ENCODE measurements around the gene MMP8. TPM values are rescaled to one million over a fixed set of nuclear protein-coding genes. Genes with fewer than 3 reads are reported as not detected.
"Not testable (repeated sequence)": the region's sequence is repeated elsewhere in the genome, so short reads cannot be mapped to it uniquely, and the experiment has no call there.

The MMP8 gene
- total RNA-seq, 2 experiments from 2014 or later: not detected

DNA sequence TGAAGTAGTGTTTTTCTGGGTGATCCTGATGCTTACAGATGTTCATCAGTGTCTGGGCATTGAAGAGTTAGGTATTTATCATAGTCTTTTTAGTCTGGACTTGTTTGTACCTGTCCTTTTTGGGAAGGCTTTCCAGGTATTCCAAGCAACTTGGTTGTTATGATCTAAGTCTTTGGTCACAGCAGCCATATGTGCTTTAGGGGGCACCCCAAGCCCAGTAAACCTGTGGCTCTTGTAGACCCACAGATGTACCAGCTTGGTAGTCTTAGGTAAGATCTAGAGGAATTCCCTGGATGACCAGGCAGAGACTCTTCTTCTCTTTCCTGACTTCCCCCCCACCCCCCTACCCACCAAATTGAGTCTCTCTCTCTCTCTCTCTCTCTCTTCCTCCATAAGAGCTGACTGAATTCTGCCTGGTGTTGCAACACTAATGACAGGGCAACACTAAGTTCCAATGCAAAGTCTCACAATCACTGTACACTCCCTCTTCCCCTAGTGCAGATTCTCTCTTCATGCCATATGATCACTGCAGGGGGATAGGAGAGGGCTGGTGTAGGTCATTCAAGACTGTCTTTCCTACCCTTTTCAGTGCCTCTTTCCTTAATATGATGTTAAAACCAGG lies 24.5 kb upstream of the MMP8 start:
- Mint-ChIP-seq H3K27me3 (peaks cover 13% of the 10 kb centered on the region), H3K27ac (no peak overlapping the region), H3K36me3 (peaks cover 2% of the 10 kb centered on the region), H3K4me1 (no peaks in the 10 kb centered on the region), H3K9me3 (ENCODE audit: low read depth) (peaks cover 4% of the 10 kb centered on the region), H3K4me3 (no peak overlapping the region)
- no peak for ATAC-seq
- CTCF ChIA-PET: interaction anchor here (2.1 kb wide), 1 partner anchor 15 kb away, joined by 5 read pairs; no protein-coding TSS in a partner anchor
- no peak for DNase-seq

DNA sequence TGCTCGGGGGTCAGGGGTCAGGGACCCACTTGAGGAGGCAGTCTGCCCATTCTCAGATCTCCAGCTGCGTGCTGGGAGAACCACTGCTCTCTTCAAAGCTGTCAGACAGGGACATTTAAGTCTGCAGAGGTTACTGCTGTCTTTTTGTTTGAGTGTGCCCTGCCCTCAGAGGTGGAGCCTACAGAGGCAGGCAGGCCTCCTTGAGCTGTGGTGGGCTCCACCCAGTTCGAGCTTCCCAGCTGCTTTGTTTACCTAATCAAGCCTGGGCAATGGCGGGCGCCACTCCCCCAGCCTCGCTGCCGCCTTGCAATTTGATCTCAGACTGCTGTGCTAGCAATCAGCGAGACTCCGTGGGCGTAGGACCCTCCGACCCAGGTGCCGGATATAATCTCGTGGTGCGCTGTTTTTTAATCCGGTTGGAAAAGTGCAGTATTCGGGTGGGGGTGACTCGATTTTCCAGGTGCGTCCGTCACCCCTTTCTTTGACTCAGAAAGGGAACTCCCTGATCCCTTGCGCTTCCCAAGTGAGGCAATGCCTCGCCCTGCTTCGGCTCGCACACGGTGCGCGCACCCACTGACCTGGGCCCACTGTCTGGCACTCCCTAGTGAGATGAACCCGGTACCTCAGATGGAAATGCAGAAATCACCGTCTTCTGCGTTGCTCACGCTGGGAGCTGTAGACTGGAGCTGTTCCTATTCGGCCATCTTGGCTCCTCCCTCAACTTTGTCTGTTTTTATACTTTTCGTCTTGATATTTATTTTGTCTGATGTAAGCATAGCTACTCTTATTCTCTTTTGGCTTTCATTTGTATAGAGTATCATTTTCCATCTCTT lies 22.2 kb upstream of the MMP8 start:
- H3K27ac Mint-ChIP-seq; ATAC-seq; H3K36me3 Mint-ChIP-seq; H3K4me1 Mint-ChIP-seq; DNase-seq; H3K4me3 Mint-ChIP-seq; H3K9me3 Mint-ChIP-seq (ENCODE audit: low read depth); CTCF ChIA-PET: not testable (repeated sequence)
- H3K27me3 Mint-ChIP-seq: peaks cover 10% of the 10 kb centered on the region

DNA sequence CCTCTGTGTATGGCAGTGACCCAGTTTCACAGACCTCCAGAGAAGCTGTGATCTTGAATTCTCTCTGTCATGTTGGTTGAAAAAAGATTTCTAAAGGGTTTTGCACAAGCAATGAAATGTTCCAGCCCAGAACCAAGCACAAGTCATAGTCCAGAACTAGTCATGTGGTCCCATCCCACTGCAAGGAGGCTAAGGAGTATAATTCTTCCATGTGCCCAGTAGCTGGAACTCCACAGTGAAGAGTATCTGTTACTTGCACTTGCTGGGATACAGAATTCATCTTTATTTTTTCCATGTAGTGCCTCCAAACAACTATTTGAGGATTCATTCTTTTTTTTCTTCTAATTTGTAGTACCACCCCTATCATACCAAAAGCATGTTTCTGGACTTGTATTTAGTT lies 9.9 kb upstream of the MMP8 start:
- ATAC-seq (no peak), DNase-seq (no peak)
- H3K9me3 Mint-ChIP-seq (ENCODE audit: low read depth): no peaks in the 10 kb centered on the region
- no peak overlapping the region for H3K27ac Mint-ChIP-seq
- no peak overlapping the region for H3K4me3 Mint-ChIP-seq
- CTCF ChIA-PET: interaction anchor here (2.1 to 2.6 kb wide), 2 partner anchors 14 to 207 kb away, joined by 5 to 15 read pairs; no protein-coding TSS in a partner anchor
- H3K4me1 Mint-ChIP-seq: no peaks in the 10 kb centered on the region
- peaks cover 9% of the 10 kb centered on the region for H3K27me3 Mint-ChIP-seq
- no peaks in the 10 kb centered on the region for H3K36me3 Mint-ChIP-seq

DNA sequence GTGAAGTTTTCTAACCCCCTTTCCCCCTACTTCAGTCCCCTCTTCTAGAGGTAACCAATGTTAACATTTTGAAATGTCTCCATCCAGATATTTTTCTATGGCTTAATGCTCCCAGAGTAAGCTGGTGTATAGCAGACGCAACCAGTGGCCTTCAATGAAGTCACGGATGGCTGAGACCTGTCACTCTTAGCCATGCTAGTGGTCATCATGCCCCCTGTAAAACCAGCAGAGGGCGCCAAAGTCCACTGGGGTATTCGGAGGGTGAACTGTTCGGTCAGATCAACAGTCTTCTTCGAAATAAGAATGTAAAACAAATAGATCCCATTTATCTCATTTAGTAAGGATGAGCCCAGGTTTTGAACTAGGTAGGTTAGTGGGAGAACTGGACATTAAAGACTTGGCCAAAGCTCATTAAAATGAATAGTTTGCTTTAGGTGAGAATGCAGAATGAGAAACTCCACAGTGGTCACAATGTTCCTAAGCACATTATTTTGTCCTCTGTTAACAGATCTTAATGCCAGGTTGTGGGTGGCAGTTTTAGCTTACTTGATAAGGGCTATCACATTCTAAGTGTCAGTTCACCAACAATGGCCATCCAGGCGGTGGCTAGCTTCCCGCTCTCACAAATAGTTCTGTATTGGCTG lies 8.6 kb upstream of the MMP8 start:
- no peak overlapping the region for H3K27ac Mint-ChIP-seq
- H3K4me1 Mint-ChIP-seq: no peaks in the 10 kb centered on the region
- peaks cover 9% of the 10 kb centered on the region for H3K27me3 Mint-ChIP-seq
- ATAC-seq (peak; percentile 68), DNase-seq (peak; percentile 71)
- no peaks in the 10 kb centered on the region for H3K9me3 Mint-ChIP-seq (ENCODE audit: low read depth)
- CTCF ChIA-PET: interaction anchor here (1.1 to 2.6 kb wide), 3 partner anchors 16 to 208 kb away, joined by 3 to 15 read pairs (median 5); no protein-coding TSS in a partner anchor
- H3K4me3 Mint-ChIP-seq: no peak overlapping the region
- no peaks in the 10 kb centered on the region for H3K36me3 Mint-ChIP-seq

DNA sequence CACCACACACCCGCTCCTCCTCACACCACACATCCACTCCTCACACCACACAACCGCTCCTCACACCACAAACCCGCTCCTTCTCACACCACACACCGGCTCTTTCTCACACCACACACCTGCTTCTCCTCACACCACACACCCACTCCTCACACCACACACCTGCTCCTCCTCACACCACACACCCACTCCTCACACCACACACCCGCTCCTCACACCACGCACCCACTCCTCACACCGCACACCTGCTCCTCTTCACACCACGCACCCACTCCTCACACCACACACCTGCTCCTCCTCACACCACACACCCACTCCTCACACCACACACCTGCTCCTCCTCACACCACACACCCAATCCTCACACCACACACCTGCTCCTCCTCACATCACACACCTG lies 6.2 kb upstream of the MMP8 start:
- H3K4me3 Mint-ChIP-seq; ATAC-seq; DNase-seq; H3K4me1 Mint-ChIP-seq; CTCF ChIA-PET; H3K9me3 Mint-ChIP-seq (ENCODE audit: low read depth); H3K27ac Mint-ChIP-seq; H3K36me3 Mint-ChIP-seq; H3K27me3 Mint-ChIP-seq: not testable (repeated sequence)

DNA sequence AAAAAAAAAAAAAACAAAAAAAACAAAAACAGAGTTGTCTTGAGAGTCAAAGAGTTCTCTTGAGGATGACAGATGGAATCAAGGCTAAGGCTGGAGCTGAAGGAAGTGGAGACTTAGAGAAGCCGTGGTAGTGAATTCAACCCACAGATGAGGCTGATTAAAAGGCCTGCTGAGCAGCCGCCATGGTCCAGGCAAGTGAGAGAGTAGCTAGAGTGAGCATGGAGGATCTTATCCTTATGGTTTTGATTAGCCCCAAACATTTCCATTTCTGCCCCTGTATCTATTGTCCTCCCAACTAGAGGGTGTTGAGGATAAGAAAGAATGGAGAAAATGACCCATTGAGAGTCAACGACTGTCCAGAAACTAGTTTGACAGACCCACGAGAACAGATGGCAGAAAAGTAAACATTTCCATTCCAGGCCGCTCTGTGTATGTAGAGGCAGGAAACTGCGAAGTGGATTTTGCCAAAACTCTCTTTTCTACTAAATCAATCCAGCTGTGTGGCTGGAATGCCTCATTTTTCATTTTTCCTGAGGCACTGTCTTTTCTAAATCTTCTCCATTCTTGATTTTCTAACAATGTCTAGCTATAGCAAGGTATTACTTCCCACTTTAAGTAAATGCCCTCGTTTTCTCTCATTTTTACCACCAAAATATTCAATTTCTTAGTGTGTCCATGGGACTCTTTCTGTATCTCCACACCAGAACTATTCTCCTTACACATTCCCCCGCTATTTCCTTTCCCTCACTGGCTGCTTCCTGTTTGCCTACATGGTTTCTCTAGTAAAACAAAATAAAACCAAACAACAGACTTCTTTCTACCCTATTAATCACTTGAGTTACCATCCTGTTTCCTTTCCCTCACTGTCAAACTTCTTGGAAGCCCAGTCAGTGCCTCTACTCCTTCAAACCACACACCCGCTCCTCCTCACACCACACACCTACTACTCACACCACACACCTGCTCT lies 5.4 kb upstream of the MMP8 start:
- ATAC-seq: no peak
- H3K27ac Mint-ChIP-seq: no peak overlapping the region
- no peaks in the 10 kb centered on the region for H3K36me3 Mint-ChIP-seq
- no peak overlapping the region for H3K4me3 Mint-ChIP-seq
- CTCF ChIA-PET: no interaction called here
- DNase-seq: no peak
- H3K9me3 Mint-ChIP-seq (ENCODE audit: low read depth): no peaks in the 10 kb centered on the region
- peaks cover 8% of the 10 kb centered on the region for H3K27me3 Mint-ChIP-seq
- no peaks in the 10 kb centered on the region for H3K4me1 Mint-ChIP-seq

DNA sequence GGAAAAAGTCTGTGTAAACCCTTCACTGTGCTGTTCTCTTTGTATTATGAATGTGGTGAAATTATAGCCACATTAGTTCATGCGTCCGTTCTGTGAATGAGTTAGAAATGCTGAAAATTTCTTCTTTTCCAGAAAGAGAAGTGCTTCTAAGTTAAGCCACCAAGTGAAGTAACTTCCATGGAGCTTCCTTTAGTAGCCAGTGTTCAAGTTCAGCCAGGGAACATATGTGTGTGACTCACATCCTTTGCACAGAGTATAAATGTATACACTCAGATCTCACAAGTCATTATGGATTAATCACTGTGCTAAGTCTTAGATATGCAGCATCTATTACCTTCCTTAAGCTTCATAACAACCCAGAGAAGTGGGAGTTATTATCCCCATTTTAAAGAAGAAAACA lies 3.1 kb upstream of the MMP8 start:
- ATAC-seq: no peak
- H3K4me3 Mint-ChIP-seq: no peak overlapping the region
- DNase-seq: no peak
- H3K27me3 Mint-ChIP-seq: peaks cover 2% of the 10 kb centered on the region
- no peaks in the 10 kb centered on the region for H3K4me1 Mint-ChIP-seq
- no peaks in the 10 kb centered on the region for H3K9me3 Mint-ChIP-seq (ENCODE audit: low read depth)
- H3K27ac Mint-ChIP-seq: no peak overlapping the region
- no peaks in the 10 kb centered on the region for H3K36me3 Mint-ChIP-seq
- CTCF ChIA-PET: no interaction called here

DNA sequence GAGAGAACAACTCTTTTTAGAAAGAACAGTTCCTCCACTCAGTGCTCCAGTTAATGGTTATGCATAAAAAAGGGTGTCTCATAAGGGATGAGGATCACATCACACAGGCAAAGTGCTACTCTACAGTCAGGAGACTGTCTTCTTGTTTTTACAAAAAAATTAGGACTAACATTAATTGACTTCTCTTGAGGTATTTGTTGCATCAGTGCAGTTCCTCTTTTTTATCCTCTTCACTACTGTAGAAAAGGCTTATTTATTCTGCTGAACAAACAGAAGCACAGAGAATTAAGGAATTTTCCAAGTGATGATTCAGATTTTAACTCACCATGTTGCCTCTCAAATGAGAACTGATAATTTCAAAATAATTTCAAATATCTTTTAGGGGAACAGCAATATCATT lies 1.9 kb downstream of the MMP8 start:
- no peaks in the 10 kb centered on the region for H3K4me1 Mint-ChIP-seq
- no peak overlapping the region for H3K4me3 Mint-ChIP-seq
- ATAC-seq: no peak
- H3K36me3 Mint-ChIP-seq: no peaks in the 10 kb centered on the region
- H3K27ac Mint-ChIP-seq: no peak overlapping the region
- no peak for DNase-seq
- peaks cover 2% of the 10 kb centered on the region for H3K27me3 Mint-ChIP-seq
- CTCF ChIA-PET: no interaction called here
- no peaks in the 10 kb centered on the region for H3K9me3 Mint-ChIP-seq (ENCODE audit: low read depth)

DNA sequence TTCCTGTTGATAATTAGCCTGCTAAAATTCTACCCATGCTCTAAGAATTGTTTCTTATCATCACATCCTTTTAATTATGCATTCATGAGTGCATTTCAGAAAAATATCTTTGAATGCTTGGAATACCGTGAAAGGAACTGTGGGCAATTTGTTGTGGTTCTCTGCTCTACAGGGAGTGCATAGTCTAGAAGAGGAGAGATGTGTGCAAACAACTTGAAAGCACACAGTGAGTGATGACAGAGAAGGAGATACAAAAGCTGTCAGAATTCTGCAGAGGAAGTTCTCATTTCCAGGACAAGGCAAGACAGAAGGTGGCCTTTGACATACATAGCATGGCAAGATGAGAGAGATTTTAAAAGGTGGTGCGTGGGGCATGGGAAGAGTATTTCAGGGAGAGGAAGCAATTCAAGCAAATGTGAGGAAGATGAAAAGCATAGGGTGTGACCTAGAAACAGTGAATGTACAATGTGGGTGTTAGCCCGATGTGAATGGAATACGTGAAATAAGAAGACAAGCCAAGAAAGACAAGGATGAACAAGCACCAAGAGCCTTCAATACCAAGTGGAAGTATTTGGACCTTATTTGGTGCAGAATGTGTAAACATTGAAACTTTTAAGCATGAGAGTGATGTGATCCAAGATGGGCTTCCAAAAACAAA lies 5.0 kb downstream of the MMP8 start:
- no peaks in the 10 kb centered on the region for H3K36me3 Mint-ChIP-seq
- H3K4me3 Mint-ChIP-seq: no peak overlapping the region
- H3K27ac Mint-ChIP-seq: no peak overlapping the region
- no peaks in the 10 kb centered on the region for H3K9me3 Mint-ChIP-seq (ENCODE audit: low read depth)
- H3K27me3 Mint-ChIP-seq: peaks cover 8% of the 10 kb centered on the region
- CTCF ChIA-PET: no interaction called here
- DNase-seq (no peak), ATAC-seq (no peak)
- no peaks in the 10 kb centered on the region for H3K4me1 Mint-ChIP-seq

DNA sequence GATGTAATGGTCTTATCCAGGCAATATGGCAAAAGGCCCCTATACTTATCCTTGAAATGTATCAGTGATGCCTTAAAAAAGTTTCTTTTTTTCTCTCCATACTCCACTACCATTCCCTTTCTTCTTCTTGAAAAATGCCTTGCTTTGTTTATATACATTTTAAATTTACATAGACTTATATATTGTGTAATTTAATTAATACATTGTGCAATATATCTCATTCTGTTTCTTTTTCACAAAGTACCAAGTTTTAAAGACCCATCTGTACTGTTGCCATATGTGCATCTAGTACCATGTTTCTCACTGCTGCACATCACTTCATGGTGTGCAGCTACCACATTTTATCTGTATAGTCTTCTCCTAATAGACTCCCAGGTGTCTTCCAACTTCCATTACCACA lies 7.5 kb downstream of the MMP8 start:
- H3K4me3 Mint-ChIP-seq: no peak overlapping the region
- ATAC-seq (no peak), DNase-seq (no peak)
- H3K9me3 Mint-ChIP-seq (ENCODE audit: low read depth): no peaks in the 10 kb centered on the region
- no peaks in the 10 kb centered on the region for H3K36me3 Mint-ChIP-seq
- CTCF ChIA-PET: no interaction called here
- peaks cover 11% of the 10 kb centered on the region for H3K27me3 Mint-ChIP-seq
- no peak overlapping the region for H3K27ac Mint-ChIP-seq
- H3K4me1 Mint-ChIP-seq: no peaks in the 10 kb centered on the region

DNA sequence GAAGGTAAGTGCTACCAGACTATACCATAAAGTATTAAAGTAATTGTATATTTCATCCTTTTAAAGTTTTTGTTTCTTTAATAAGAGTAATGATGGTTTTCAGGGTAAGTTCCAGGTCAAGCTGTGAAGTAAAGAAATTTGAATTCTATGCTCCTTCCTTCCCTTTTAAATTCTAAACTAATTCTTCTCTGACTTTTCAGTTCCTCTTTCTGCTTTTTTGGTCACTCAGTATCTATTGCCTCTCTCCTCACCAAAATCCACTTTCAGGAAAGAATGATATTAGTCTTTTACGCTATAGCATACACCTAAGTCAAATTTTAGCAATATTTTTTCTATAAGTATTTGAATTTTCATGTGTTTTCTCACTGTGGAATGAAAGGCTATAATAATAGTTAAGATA lies 8.2 kb downstream of the MMP8 start:
- Mint-ChIP-seq H3K9me3 (ENCODE audit: low read depth) (no peaks in the 10 kb centered on the region), H3K27ac (no peak overlapping the region), H3K27me3 (peaks cover 11% of the 10 kb centered on the region), H3K36me3 (no peaks in the 10 kb centered on the region), H3K4me1 (no peaks in the 10 kb centered on the region), H3K4me3 (no peak overlapping the region)
- no peak for DNase-seq
- CTCF ChIA-PET: no interaction called here
- ATAC-seq: no peak

DNA sequence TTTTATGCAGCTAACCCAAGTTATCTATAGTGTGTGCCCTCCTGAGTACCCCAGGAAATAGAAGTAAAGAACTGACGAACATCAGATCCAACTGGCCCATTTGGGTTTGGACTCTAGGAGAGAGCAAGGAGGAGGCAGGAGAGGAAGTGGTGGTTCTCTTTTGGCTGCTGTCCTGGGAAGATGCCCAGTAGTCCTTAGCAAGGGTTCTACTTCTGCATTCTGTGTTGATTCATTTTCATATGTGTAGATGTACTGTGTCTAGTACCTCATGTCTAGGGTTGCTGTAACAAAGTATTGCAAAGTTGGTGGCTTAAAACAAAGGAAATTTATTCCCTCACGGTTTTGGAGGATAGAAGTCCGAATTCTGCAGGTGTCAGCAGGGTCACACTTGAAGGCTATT lies 12.6 kb downstream of the MMP8 start:
- Mint-ChIP-seq H3K36me3 (no peaks in the 10 kb centered on the region), H3K9me3 (ENCODE audit: low read depth) (no peaks in the 10 kb centered on the region), H3K4me1 (no peaks in the 10 kb centered on the region), H3K4me3 (no peak overlapping the region), H3K27ac (no peak overlapping the region), H3K27me3 (peaks cover 16% of the 10 kb centered on the region)
- CTCF ChIA-PET: no interaction called here
- no peak for ATAC-seq
- DNase-seq: no peak
